Effector CD4-positive, alpha-beta T cell (primary cell): ENCODE data around the gene WDR82.
"Not testable (repeated sequence)": the region's sequence is repeated elsewhere in the genome, so short reads cannot be mapped to it uniquely, and the experiment has no call there.

Experiments
- DNase-seq: peaks from one replicate; pipeline ENCODE4 v3.0.0-alpha.2; 2020

The WDR82 gene

DNA sequence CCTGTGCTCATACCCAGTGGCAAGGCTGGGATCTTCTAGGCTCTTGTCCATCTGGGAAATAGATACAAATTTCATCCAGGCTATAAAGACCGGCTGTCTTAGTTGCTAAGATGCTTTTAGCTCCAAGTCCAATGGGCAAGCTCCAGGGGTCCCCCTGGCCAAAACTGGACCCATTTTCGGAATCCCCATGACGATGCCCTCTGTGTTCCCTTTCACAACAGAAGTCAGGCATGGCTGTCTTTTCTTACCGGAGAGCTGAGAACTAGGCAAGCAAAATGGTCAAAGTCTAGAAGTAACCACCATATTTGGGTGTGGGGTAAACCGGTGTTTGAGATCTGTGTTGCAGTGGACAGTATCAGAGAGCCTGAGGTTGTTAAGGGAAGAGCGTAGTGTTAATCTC lies 10.2 kb upstream of the WDR82 start:
- DNase-seq: no peak

DNA sequence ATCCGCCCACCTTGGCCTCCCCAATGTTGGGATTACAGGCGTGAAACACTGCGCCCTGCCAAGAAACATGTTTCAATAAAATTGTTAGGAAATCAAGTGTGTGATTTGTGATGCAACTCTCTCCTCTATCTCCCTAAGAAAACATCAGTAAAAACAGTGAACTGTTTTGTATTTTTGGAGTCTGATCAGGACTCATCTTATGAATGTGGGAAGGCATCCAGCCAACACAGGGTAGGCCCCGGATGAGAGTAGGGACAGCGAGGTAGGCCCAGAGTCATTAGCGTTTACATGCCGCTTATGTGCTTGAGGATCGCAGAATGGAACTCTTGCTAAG lies 8.3 kb upstream of the WDR82 start:
- DNase-seq: no peak

DNA sequence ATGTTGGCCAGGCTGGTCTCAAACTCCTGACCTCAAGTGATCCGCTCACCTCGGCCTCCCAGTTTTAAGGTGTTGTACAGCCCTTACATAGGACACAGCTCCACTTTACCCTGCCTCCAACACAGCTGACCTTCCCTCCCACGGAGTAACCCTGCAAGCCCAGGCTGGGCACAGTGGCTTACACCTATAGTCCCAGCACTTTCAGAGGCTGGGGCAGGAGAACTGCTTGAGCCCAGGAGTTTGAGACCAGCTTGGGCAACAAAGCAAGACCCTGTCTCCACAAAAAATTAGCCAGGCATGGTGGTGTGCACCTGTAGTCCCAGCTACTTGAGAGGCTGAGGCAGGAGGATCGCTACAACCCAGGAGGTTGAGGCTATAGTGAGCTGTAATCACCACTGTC lies 5.6 kb upstream of the WDR82 start:
- not testable (repeated sequence) for DNase-seq

DNA sequence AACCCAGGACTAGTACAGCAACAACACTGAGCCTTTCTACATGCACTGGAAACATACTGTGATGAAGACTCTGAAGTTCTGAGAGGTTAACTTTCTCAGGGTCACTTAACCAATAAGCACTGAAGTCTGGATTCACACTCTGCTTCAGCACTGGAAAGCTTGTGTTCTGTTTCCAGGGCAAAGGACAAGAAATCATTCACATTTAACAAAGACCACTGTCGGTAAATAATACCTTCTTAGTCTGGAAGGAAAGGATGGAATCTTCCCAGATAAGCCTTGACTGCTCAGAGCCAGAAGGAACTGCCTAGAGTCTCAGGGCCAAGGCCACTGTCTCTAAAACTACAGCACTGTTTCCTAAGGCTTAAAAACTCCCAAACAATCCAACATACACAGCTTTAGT lies 4.9 kb upstream of the WDR82 start:
- DNase-seq: no peak

DNA sequence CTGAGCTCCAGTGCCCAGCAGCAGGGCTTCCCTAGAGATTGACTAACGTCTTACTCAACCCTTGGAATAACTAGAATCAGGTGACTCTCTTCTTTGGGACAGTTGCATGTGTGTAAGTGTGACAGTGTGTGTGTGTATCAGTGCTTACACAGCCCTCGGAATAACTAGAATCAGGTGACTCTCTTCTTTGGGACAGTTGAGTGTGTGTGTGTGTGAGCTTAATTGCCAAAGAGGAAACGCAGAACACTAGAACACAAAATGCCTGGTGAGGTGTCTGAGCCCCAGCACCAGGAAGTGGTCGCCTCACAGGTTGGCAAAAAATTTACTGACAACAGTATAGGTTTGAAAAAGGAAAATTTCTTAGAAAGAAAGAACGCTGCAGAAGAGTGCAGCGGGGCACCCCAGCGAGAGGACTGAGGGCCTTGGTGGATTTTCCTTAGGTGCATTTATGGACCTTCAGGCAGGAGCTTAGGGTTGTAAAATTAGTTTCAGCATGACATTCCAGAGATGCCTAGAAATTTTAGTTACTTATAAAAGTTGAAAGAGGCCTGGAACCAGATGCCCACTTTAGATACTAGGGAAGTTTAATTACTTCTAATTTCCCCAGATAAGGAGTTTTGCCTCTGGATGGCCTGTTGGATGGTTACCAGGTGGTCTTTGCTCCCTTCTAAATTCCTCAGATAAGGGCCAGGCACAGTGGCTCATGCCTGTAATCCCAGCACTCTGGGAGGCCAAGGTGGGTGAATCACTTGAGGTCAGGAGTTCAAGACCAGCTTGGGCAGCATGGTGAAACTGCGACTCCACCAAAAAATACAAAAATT lies 3.7 kb upstream of the WDR82 start:
- DNase-seq: peak; percentile 27

DNA sequence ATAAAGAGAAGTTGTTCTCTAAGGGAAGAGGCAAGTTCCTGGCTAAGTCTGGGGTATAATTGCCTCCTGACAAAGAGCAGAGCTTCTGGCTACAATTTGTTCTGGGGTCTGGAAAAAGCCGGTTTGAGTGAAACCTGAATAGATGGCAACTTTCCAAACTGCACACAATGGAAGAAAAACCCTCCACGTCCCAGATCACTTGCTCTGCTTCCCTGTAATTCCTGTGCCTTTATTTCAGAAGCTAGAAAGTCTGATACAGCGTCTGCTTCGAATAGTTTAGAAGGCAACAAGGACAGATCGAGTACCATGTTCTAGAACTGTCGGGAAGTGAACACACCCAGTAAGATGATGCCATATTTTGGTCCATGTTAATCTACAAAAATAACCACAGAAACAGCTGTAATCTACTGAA lies 1.6 kb upstream of the WDR82 start:
- DNase-seq: no peak

DNA sequence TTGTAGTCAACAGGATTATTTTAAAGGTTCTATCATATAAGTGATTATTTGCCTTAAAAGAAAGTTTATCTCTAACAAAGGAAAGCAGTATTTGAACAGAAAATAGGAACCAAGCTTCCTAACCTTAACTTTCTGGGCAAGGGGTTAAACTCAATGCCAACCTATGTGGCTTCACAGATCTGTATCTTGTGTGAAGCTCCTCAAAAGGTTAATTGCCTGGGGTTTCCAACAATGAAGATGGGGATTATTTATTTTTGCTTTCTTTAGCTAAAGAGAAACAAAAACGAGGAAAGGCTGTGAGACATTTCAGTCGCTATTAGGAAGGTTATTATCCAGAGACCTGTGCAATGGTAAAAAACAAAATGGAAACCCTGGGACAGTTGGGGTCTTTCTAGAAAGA lies 1.1 kb upstream of the WDR82 start:
- no peak for DNase-seq

DNA sequence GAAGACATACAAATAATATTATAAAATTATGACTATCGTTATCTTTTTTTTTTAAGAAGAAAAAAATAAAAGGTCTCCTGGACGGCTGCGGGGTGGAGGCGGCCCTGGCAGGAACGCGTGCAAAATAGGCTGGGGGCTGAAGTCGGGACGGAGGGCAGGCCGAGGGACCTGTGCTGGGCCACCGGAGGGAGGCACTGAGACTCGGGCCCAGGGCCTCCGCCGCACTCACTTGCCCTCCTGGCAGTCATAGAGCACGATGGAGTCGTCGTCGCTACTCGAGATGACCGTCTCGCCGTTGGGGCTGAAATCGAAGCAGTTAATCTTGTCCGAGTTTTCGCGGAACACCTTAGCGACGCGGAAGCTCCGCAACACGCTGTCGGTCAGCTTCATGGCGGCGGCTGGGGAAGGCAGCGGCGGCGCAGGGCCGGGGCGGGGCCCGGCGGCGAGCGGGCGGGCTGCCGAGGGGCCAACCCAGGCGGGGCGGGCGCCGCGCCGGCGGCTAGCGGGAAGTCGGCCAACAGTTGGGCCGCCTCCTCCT lies 408 bp downstream of the WDR82 start:
- peak; percentile 53 for DNase-seq

DNA sequence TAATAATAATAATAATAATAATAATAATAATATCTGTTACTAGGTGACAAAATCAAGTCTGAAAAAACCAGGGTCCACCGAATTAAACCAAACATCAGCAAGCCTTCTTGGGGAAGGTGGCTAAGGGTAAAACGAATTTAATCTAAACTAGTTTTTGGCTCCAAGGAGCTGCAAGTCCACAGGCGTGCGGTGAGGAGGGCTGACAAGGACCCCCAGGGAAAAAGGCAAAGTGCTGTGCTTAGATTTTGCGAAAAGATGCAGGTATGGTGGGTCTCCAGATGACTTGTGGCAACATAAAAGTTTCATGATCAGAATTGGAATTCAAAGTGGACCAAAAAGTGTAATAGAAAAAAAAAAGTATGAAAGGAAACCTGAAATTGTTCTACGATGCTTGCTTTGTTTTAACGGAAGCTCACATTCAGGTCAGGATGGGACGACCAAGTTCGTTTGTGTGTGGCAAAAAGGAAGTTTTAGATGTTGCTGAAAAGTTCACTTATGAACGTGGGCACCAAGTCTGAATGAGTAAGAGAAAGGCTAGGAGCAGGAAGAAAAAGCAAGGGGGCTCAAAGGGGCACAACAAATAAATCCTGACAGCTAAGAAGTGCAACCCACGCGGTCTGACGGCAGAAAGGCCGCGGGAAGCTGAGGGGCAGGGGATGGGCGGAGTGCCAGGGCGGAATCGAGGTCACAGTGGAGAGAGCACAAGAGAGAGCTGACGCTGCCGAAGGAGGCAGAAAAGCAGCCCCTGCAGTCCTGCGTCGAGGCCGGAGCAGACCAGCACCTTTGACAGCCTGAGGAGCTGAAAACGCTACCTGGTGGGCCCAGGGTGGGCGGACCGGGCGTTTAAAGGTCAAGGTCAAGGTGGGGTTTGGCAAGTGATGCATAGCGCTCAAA lies 1.1 kb downstream of the WDR82 start:
- DNase-seq: peak; percentile 48

DNA sequence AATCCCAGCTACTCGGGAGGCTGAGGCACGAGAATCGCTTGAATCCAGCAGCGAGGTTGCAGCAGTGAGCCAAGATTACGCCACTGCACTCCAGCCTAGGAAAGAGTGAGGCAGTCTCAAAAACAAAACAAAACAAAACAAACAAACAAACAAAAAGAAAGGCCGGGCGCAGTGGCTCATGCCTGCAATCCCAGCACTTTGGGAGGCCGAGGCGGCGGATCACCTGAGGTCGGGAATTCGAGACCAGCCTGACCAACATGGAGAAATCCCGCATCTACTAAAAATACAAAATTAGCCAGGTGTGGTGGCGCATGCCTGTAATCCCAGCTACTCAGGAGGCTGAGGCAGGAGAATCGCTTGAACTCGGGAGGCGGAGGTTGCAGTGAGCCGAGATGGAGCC lies 3.7 kb downstream of the WDR82 start:
- DNase-seq: not testable (repeated sequence)

DNA sequence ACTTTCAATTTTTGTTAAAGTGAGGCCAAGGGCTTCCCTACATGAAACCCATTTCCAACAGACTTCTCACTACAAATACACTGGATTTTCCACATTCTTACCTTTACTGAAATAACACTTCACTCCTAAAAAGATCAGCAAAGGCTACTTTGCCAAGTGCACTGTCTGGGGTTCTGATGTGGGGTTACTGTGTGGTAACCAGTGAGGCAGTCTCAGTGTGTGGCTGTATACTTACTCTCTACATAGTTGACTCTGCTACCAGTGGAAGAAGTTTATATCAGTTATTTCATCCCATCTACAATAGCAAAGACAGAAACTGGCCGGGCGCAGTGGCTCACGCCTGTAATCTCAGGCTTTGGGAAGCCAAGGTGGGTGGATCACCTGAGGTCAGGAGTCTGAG lies 5.6 kb downstream of the WDR82 start:
- DNase-seq: no peak

DNA sequence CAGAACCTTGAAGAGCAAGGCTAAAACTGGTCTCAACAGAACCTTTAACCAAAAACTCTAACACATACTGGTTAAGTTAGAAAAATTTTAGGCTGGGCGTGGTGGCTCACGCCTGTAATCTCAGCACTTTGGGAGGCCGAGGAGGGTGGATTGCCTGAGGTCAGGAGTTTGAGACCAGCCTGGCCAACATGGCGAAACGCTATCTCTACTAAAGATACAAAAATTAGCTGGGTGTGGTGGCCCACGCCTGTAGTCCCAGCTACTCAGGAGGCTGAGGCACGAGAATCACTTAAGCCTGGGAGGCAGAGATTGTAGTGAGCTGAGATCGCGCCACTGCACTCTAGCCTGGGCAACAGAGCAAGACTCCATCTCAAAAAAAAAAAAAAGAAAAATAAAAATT lies 6.3 kb downstream of the WDR82 start:
- not testable (repeated sequence) for DNase-seq

DNA sequence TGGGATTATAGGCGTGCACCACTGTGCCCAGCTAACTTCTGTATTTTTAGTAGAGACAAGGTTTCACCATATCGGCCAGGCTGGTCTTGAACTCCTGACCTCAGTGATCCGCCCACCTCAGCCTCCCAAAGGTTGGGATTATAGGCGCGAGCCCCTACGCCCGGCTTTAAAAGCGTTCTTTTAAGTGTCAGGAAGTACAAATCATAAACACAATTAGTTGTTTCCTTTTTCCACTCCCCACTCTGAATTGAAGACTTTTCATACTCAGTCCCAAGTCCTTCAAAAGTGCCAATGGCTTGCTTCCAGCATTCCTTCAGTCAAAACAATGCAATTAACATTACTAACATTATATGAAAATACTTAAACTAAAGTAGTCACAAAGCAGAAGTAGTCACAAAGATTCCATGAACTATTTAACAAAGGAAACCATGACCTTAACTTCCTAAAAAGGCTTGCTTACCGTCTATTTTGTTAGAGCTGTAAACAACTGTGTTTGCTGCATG lies 8.1 kb downstream of the WDR82 start:
- no peak for DNase-seq

DNA sequence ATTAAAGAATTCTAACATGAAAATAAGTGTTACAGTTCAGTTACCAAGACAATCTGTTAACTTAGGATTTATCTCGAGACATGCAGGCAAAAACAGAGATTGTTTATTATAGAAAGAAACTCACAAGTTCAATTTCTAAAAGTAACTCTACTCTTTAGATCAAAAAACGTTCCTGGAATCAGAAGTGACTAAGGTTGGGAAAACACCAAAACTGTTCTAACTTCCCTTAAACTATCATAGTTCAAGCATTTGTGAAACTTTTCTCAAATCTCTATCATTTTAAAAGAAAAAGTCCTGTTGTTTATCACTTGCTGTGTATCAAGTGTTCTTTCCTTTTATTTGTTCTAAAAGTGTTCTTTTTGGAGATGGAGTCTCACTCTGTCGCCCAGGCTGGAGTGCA lies 8.7 kb downstream of the WDR82 start:
- no peak for DNase-seq

DNA sequence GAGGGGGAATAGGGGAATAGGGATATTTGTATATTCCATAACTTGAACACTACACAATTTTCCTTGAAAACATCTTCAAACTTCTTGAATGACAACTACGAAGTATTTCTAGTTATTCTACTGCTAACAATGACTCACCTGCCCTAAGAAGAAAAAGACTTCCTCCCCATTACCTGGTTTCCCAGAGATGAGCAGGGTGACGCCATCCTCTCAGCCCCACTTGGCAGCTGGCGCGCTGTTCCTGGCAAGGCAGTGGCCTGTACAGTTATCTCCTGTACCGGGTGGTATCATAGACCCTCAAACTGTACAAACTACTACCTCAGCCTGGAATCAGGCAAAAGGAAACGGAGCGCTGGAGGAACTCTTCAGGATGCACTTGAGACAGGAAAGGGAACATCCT lies 10.4 kb downstream of the WDR82 start:
- no peak for DNase-seq

DNA sequence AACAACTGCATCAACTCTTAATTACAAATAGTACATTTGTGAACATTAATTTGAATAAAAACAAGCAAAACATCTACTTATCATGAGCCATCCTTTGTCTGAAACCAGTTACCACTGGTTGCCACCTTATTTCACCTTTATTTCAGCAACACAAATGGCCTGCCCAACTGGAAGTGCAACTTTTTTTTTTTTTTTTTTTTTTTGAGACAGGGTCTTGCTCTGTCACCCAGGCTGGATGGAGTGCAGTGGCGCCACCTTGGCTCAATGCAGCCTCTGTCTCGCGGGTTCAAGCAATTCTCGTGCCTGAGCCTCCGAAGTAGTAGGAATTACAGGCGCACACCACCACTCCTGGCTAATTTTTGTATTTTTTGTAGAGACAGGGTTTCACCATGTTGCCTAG lies 13.1 kb downstream of the WDR82 start:
- no peak for DNase-seq

DNA sequence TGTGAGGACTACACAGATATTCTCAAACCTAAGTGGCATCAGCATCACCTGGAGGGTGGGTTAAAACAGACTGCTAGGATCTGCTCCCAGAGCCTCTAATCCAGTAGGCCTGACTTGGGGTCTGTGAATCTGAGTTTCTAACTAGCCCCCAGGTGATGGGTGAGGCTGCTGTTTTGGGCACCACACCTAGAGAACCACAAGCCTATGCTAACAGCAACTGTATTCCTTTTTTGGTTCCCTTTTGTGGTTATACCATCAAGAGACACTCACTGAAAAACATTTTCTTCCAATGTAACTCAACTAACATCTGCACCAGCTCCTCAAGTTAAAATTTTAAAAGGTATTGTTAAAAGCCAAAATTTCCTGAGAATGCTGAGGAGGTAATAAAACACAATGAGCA lies 16.0 kb downstream of the WDR82 start:
- DNase-seq: no peak

DNA sequence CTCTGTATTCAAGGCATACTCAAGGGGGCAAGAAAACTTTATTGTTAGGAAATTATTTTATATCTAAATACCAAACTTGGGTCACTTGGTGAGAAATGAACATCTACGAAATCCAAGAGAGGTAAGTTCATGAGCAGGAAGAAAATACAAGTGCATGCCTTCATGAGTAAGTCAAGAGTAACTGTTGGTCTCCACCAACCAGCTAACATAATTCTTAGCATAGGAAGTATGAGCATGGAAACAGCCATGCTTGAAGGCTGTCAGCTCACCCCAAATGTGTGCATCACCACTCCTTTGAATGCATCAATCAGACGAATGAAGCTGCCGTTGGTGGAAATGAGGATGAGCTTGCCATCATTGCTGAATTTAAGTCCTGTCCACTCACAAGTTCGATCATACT lies 19.0 kb downstream of the WDR82 start:
- DNase-seq: no peak

DNA sequence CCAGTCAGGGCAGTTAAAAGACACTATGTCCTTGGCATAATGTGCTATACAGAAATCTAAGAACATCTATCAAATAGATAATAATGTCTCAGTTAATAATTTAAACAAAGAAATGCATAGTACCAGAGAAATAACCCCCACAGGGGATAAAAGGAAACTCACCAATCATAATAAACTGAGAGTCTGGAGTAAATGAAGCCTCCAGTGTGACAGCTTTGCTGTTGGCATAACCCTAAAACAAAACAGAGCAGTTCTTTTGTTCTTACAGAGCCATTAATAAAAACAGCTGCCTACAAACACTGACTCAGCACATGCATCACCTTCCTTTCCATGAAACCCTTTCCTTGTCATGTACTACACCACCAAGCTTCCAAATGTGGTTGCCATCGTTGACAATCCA lies 19.4 kb downstream of the WDR82 start:
- no peak for DNase-seq

DNA sequence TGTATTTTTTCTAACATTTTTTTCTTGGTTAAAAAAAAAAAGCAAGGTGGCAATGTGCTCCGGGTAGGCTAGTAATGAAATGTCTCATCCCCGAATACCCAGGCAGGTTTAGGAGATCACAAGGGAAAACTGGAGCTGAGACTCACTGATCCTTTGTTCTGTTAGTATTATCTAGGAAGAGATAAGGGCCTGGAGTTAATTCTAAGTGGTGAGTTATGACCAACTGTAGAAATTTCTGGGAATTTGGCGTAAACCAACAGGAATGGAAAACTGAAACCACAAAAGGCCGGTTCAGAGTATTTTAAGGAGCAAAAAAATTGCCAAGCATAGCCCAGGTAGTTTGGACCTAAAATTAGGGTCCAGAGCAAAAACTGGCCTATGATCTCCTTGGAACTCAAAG lies 20.5 kb downstream of the WDR82 start:
- no peak for DNase-seq

DNA sequence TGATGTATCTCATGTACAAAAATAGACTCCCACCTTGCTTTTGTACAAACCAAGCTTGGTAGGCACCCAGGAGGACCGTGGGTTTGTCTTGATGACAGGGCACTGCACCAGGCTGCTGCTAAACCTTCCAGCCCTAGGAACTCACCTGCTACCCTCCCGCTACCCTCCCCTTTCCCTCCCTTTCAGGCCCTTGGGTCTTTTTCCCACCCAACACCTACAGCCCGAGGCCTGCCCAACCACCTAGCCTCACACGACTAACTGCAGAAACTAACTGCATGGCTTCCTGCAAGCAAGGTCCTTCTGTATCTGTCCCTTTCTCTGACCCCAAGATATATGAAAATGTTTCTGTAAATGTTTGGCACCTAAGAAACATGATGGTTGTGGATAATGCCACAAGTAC lies 21.8 kb downstream of the WDR82 start:
- DNase-seq: no peak

DNA sequence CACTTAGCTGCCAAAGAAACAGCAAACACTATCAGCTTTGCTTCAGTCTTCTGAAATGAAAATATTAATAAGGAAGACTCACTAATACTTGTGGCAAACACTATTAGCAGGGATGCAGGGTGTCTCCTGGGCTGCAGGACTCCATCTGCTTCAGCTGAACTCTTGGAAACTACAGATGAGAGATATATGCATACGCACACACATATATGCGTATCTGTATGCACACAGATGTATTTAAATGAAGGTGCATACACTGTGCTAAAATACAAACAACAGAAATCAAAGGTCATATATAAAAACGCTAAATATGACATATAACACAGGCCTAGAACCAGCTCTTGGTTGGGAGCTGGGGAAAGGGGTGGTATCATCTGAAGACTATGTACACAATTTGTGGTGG lies 22.3 kb downstream of the WDR82 start:
- no peak for DNase-seq

DNA sequence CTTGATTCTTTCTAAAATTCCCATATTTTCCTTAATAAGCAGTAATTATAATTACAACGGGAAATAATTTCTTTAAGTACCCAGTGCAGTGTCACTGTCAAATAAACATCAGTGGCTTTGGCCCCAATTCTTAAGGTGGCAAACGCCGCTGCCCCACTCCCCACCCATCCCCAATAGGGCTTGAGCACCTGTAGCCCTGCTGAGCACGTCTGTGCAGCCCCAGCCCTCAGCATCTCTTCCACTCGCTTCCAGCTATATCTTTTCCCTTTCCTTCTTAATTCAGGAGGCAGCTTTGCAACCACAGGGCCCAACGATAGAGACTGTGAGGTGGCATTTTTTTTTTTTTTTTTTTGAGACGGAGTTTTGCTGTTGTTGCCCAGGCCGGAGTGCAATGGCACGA lies 23.8 kb downstream of the WDR82 start:
- DNase-seq: no peak
